ENCODE results near the gene SRSF6.

- TF ChIP-seq CTCF (IDR thresholded peaks at IDR 0.05; ENCODE audit: low read depth, low read length, poor library complexity, severe bottlenecking) (no peak), EZH2phosphoT487 (IDR thresholded peaks at IDR 0.05; ENCODE audit: borderline replicate concordance, low read length) (no peak)
Observed at GRCh38 chr20:43490038-43490437, 32.3 kb downstream of the SRSF6 start.

Measured in DOHH2 (cell line).